H4 (cell line): ENCODE data around the gene CNOT4. TPM values are rescaled to one million over a fixed set of nuclear protein-coding genes. Genes with fewer than 3 reads are reported as not detected.
"Not testable (repeated sequence)": the region's sequence is repeated elsewhere in the genome, so short reads cannot be mapped to it uniquely, and the experiment has no call there.

Source experiments
- DNase-seq: peaks from one replicate; pipeline ENCODE4 v3.0.0-alpha.2; 2015; ENCODE audit warnings: low spot score
- total RNA-seq: library from RNA; depleted of rRNA; stranded (reverse); fragments of >200 nt; shearing (Covaris generic); gene quantifications from 2 replicates; pipeline ENCODE4 v1.2.3, GENCODE V29; 2014

CNOT4 gene
- total RNA-seq, 1 experiment from 2014 or later = 11.8 TPM

DNA sequence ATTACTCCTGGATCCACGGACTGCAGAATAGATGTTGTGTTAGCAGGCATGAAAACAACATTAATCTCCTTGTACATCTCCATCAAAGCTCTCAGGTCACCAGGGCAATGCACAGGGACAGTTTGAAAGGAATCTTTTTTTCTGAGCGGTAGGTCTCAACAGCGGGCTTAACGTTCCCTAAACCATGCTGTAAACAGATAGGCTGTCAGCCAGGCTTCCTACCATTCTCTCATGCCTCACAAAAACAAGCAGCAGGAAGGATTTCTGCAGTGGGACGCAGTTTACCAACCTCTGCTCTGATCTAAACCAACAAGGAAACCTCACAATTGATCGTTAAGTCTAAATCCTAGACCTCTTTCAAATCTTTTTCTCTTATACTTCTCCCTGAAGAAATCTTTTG is 50.8 kb downstream of the CNOT4 start:
- DNase-seq = no peak

- no peak for DNase-seq
Measured at GRCh38 chr7:135454060-135454459, 55.8 kb downstream of the CNOT4 start.

GRCh38 chr7:135449436-135449835 is 60.5 kb downstream of the CNOT4 start:
- no peak for DNase-seq

DNA sequence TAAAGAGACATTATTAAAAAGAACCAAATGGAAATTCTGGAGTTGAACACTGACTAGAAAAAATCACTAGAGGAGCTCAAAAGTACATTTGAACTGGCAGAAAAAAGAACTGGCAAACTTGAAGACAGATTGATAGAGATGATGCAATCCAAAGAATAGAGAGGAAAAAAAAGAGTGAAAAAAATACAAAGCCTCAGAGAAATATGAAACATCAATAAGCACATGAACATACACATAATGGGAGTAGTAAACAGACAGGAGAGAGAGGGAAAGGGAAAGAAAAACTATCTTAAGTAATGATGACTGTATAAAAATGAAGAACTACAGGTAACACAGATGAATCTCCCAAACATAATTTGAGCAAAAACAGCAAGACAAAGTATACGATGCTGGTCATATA is 61.1 kb downstream of the CNOT4 start:
- DNase-seq = no peak

GRCh38 chr7:135447748-135448147 is 62.2 kb downstream of the CNOT4 start:
- no peak for DNase-seq

GRCh38 chr7:135445690-135446089 is 64.2 kb downstream of the CNOT4 start:
- DNase-seq = no peak

GRCh38 chr7:135445266-135445665 is 64.6 kb downstream of the CNOT4 start:
- DNase-seq = not testable (repeated sequence)

GRCh38 chr7:135441791-135442190 is 68.1 kb downstream of the CNOT4 start:
- DNase-seq = no peak

- DNase-seq = no peak
Measured at GRCh38 chr7:135434047-135434446, 75.9 kb downstream of the CNOT4 start.

- no peak for DNase-seq
Measured at GRCh38 chr7:135430626-135431025, 79.3 kb downstream of the CNOT4 start.

- no peak for DNase-seq
Measured at GRCh38 chr7:135428879-135429278, 81.0 kb downstream of the CNOT4 start.

- no peak for DNase-seq
Measured at GRCh38 chr7:135428011-135428410, 81.9 kb downstream of the CNOT4 start.

DNA sequence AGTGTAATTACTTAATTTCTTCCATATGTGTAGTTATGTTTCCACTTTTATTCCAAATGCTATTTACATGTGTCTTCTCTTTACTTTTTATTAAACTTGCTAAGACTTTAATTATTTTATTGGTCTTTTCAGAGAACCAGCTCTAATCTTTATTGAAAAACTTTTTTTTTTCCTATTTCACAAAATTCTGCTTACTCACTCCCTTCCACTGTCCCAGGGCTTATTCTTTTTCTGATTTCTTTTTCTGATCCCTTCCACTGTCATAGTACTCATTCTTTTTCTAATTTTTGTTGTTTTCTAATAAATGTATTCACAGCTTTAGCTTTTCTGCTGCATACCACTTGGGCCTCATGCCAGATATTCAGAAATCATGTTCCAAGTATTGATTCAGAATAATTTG is 82.7 kb downstream of the CNOT4 start:
- no peak for DNase-seq

DNA sequence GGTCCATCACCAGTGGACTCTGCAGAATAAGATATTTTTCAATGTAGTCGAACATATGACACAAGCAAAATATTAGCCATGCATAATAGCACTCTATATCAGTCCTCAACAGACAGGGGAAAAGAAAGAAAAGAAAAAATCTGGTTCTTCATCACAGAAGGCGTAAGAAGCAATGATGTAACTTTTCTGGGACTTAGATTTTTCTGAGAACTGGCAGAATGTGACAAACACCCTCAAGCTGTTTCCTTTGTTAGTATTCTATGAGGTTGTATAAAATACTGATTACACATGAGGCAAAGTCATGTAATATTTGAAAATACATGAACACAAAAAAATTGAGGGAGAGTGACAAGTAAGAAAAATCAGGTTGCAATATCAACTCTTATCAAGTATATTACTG is 84.9 kb downstream of the CNOT4 start:
- DNase-seq = no peak

DNA sequence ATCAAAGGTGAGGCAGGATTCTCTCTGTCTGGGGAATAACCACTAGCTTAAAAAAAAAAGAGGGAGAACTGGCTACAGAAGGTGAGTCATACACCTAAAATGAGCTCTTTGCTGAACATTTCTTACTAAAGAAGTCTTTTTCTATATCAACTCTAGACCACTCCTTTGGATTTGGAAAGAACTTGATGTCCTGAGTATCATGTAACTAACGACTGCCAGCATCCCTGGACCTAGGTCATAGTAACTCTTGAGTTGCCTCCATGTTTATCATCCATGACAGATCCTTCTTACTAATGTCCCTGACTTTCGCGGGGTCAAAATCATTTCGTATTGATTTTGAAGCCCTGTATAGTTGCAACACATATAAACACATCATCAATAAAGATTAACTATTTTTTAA is 89.1 kb downstream of the CNOT4 start:
- no peak for DNase-seq

- no peak for DNase-seq
Measured at GRCh38 chr7:135416431-135416830, 93.5 kb downstream of the CNOT4 start.

DNA sequence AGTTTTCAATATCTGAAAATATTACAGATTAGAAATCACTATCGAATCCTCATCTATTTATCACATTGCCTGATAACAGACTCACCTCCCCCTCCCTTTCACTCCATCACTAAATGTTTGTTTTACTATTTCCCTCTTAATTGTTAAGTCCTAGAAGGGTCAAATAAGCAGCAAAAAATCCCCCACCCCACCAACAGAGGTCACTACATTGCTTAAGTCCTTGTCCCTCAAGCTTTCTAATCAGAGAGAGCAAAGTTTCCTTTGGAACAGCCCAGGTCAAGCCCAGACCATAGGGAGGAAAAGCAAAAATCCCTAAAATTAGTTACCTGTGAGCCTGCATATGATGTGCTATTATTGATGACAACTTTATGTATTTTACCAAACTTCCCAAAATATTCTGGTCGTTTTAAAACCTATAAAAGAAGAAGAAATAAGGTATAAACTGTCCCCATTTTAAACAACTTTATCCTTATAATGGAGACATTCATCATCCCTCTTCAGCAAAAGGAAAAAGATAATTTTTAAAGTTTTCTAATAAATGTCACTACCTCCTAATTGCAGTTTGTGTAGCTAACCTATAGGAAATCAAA is 95.0 kb downstream of the CNOT4 start:
- DNase-seq = peak; percentile 42

GRCh38 chr7:135414208-135414607 is 95.7 kb downstream of the CNOT4 start:
- no peak for DNase-seq

DNA sequence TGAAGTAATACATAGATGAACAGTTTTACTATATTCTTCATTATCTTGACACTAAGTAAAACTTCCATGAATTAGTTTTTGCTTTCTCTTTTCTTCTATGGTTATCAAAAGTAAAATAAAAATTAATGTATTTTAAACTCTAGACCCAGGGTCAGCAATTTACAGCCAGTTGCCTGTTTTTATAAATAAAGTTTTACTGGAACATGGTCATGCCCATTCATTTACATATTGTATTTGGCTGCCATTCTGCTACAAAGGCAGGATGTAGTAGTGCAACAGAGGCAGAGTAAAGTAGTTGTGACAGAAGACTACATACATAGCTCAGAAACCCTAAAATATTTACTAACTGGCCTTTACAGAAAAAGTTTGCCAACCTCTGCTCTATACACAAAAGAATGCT is 98.8 kb downstream of the CNOT4 start:
- DNase-seq = no peak

DNA sequence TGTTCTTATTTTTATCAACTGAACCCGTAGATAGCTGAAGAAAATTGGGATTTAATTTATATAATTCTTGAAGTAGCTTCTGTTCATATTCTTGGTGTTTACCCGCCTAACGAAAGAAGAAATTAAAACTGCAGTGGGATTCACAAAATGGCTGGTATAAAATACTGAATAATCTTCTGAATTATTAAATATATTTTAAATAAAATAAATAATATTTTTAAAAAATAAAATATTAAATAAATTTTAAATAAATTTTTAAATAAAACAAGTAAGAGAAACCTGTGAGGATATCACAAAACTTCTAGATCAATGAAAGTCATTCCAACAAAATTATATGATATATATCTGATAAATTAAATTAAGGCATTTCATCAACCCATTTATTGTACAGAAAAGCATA is 99.4 kb downstream of the CNOT4 start:
- DNase-seq = no peak

DNA sequence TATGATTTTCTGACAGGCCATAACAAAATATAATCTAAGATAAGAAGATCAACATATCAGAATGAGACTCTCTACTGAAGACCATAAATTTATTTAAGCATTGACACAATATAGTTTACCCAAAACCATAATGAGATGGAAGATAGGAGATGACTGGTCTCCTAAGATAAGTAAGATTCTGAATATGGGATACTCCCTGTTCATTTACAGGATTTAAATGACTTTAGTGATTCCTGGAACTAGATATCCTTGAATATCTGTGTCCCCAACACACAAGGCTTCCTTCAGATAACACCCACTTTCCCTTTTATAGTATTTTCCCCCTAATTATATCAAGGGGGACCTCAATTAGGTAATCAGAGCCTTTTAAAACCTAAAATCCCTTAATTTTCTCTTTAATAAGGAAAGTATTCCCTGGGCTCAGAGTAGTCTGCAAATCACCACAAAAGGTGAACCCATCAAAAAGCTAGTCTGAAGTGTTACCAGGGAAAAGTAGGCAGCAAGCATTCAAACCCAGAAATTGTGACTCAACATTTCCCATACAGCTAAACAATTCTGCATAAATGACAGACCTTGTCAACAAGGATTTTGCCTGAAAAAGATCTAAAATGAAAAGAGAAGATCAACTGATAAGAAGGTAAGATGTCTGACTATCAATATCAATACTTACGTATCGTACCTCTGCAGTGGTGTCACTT is 99.9 kb downstream of the CNOT4 start:
- no peak for DNase-seq

DNA sequence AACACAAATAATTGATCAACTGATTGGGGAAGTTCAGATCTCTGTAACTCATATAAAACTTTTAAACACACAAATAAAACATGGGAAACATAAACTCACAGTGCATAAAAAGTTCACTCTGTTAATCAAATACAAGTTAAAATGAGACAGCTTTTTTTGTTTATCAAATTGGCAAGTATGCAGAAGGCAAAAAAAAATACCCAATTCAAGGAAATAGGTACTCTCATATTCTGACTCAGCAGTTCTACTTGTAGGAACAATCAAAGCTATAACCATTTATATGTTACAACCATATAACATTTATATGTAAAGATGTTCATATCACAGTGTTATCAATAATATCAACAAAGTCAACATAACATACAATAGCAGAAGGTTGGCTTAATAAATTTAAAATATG is 102.0 kb downstream of the CNOT4 start:
- no peak for DNase-seq

GRCh38 chr7:135406918-135407317 is 103.0 kb downstream of the CNOT4 start:
- no peak for DNase-seq

DNA sequence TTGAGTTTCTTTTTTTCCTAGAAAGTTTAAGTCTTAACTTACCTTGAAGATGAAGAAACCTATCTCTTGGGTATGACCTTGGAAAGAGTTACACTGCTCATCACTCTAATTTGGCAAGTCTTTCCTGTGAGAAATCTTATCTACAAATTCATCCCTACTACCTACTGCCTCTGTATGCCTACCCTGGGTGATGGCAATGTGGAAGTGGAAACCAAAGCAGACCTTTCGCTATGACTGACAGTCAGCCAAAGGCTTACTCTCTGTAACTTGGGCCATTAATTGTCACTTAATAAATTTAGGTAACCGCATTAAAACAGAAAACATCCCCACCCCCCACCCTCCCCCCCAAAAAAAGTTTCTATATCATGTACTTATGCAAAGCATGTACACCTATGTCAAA is 103.9 kb downstream of the CNOT4 start:
- DNase-seq = no peak
